Kidney (tissue), 14 donors: ENCODE measurements around the gene FMOD. TPM values are rescaled to one million over a fixed set of nuclear protein-coding genes. Genes with fewer than 3 reads are reported as not detected.

Source experiments
- DNase-seq, 5 donors: peaks; one replicate each; pipeline ENCODE4 v3.0.0-alpha.2; 2013 to 2020
- FAIRE-seq: peaks from 2 replicates; lab custom pipeline; 2012; peaks lifted over from hg19 to GRCh38; lab: Jason Lieb, UNC
- H3K27ac ChIP-seq, 2 donors: one replicate each; pipeline ENCODE4 v1.7.0; 2013; ENCODE audit warnings: low read depth in 2 of 2, low read length in 2 of 2, inconsistent platforms in 1 of 2
- H3K27me3 ChIP-seq: one replicate; pipeline ENCODE4 v1.7.1; 2013; ENCODE audit warnings: low read length, inconsistent platforms; ENCODE audit not compliant: control insufficient read depth, insufficient read depth
- H3K36me3 ChIP-seq, 3 donors: one replicate each; pipeline versions ENCODE4 v1.7.0 to v1.7.1; 2013; ENCODE audit warnings: low read length in 3 of 3, control low read depth in 1 of 3, inconsistent platforms in 1 of 3; ENCODE audit not compliant: insufficient read depth in 3 of 3, control insufficient read depth in 2 of 3
- H3K4me1 ChIP-seq, 3 donors: one replicate each; pipeline versions ENCODE4 v1.7.0 to v1.7.1; 2013; ENCODE audit warnings: low read length in 3 of 3, inconsistent platforms in 1 of 3, low read depth in 1 of 3; ENCODE audit not compliant: control insufficient read depth in 2 of 3, insufficient read depth in 2 of 3
- H3K4me3 ChIP-seq, 3 donors: one replicate each; pipeline versions ENCODE4 v1.7.0 to v1.8.1; 2013; ENCODE audit warnings: low read length in 3 of 3, control low read depth in 1 of 3, inconsistent platforms in 1 of 3
- H3K9ac ChIP-seq, 3 donors: one replicate each; pipeline versions ENCODE4 v1.7.0 to v1.7.1; 2013; ENCODE audit warnings: low read length in 3 of 3, control low read depth in 1 of 3, inconsistent platforms in 1 of 3
- H3K9me3 ChIP-seq, 3 donors: one replicate each; pipeline versions ENCODE4 v1.7.0 to v1.7.1; 2013; ENCODE audit warnings: low read length in 3 of 3, control low read depth in 1 of 3, inconsistent platforms in 1 of 3; ENCODE audit not compliant: control insufficient read depth in 2 of 3, insufficient read depth in 1 of 3
- CTCF ChIP-seq: IDR thresholded peaks from 3 replicates; pipeline ENCODE4 v1.5.1; 2012; ENCODE audit warnings: mild to moderate bottlenecking, moderate library complexity, borderline replicate concordance; ENCODE audit not compliant: insufficient read depth; ENCODE audit errors: extremely low read depth
- intact Hi-C: fragments of 100-400 bp; cut with DNase I; formaldehyde crosslinking; loops from one replicate; pipeline ENCODE4 v1.11.1; 2022
- polyA plus RNA-seq: library from polyadenylated mRNA; stranded (reverse); fragments of 350-450 nt; fragmentation: Illumina TruSeq; extraction: RNeasy Lipid Tissue Mini Kit (QIAGEN cat#74804); gene quantifications from one replicate; pipeline ENCODE4 v1.2.3, GENCODE V29; 2014; ENCODE audit warnings: low read depth, low replicate concordance; ENCODE audit not compliant: insufficient read depth
- total RNA-seq: library from RNA; stranded (reverse); fragmentation: NEBNext Ultra II Directional; extraction: Animal tissue kit (Norgen Biotek cat#: 25700); gene quantifications from one replicate; pipeline ENCODE4 v1.2.1, GENCODE V29; 2021
- donor health status: control.
- donor health status: control.
- donor health status: control.
- donor health status: control.
- donor health status: control.
- donor health status: DM: yes; HTN: yes; CAD: no.
- donor health status: Normal renal cell carcinoma (clear cell type).

FMOD gene
- total and polyA plus RNA-seq, 2 donors from 2014 or later = 7.0 to 22.3 TPM

GRCh38 chr1:203354246-203354645 lies 3.3 kb upstream of the FMOD start:
- DNase-seq (peak in 1 of 5 donors; percentile 4), FAIRE-seq (no peak)
- no peaks in the 10 kb centered on the region for H3K27me3 ChIP-seq
- H3K9ac ChIP-seq = no peak overlapping the region
- H3K27ac ChIP-seq = no peak overlapping the region
- TF ChIP-seq CTCF = no peak
- no peaks in the 10 kb centered on the region for H3K36me3 ChIP-seq
- no peaks in the 10 kb centered on the region for H3K9me3 ChIP-seq
- H3K4me1 ChIP-seq = peaks cover 0 to 3% (median 0%) of the 10 kb centered on the region in 3 donors
- H3K4me3 ChIP-seq = no peak overlapping the region
- intact Hi-C loops = no loop called here

GRCh38 chr1:203353486-203353885 lies 2.6 kb upstream of the FMOD start:
- Histone ChIP-seq H3K9ac (no peak overlapping the region), H3K4me3 (no peak overlapping the region), H3K27ac (no peak overlapping the region), H3K9me3 (no peaks in the 10 kb centered on the region), H3K27me3 (no peaks in the 10 kb centered on the region), H3K4me1 (peaks cover 0 to 3% (median 0%) of the 10 kb centered on the region in 3 donors), H3K36me3 (no peaks in the 10 kb centered on the region)
- intact Hi-C loops = no loop called here
- TF ChIP-seq CTCF = no peak
- FAIRE-seq (no peak), DNase-seq (peak in 1 of 5 donors; percentile 15)

DNA sequence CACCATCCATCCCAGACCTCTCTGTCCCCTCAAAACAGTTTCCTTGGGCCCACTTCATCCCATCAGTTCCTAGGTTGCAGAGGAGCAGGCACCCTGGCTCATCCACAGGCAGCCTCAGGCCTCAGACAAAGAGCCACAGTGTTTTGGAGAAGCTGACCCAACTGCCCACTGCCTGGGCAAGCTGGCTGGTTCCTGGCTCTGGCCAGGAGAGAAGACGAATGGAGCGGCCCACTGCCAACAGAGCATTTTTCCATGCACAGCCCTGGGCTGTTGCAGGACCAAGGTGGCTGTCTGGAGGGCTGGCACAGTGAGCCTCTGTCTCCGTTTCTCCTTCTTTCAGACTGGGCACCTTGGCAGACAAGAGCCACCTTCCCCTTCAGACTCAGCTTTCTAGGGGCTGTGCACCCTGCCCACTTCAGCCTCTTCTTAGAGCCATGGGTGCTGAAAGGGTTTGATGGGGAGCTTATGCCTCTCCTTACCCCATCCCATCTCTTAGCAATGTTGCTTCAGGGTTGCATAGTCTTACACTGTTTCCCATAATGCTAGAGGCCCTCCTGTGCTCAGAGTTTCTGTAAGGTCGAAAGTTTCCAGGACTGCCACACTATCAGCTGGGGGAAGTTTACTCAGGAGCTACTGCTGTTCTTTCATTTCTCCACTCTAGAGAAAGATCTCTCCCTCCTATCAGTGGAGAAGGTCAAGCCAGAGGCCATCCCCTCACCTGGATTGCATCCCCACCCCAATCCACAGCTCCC lies 973 bp downstream of the FMOD start:
- Histone ChIP-seq H3K27me3 (no peaks in the 10 kb centered on the region), H3K9me3 (no peaks in the 10 kb centered on the region), H3K9ac (no peak overlapping the region), H3K4me3 (peak overlapping the region in 1 of 3 donors; percentile 54), H3K27ac (no peak overlapping the region), H3K4me1 (peaks cover 0 to 3% (median 0%) of the 10 kb centered on the region in 3 donors), H3K36me3 (no peaks in the 10 kb centered on the region)
- DNase-seq (peak in 1 of 5 donors; percentile 34), FAIRE-seq (no peak)
- intact Hi-C loops = no loop called here
- no peak for TF ChIP-seq CTCF
